OCI-LY3 (cell line): ENCODE results near the gene HCN2.

ENCODE experiments used
- CTCF ChIP-seq: fragments of 200-600, 300-600 bp; sonication (generic); IDR thresholded peaks from 2 replicates; pipeline ENCODE4 v1.5.1; 2014; ENCODE audit warnings: antibody characterized with exemption, low read length, low read depth
- EZH2phosphoT487 ChIP-seq: fragments of 200-600 bp; shearing (Covaris generic); IDR thresholded peaks from 2 replicates; pipeline ENCODE4 v1.6.1; 2018; ENCODE audit warnings: antibody characterized with exemption, mixed run types, low read depth

- TF ChIP-seq CTCF, result no peak
- TF ChIP-seq EZH2phosphoT487, result no peak
These were observed 50.5 kb downstream of the HCN2 start for GRCh38 chr19:640161-640558.
